ENCODE measurements around the gene TBC1D16. TPM values are rescaled to one million over a fixed set of nuclear protein-coding genes. Genes with fewer than 3 reads are reported as not detected.

Gene TBC1D16
- total RNA-seq, 1 donor from 2014 or later: 23.7 TPM

DNA sequence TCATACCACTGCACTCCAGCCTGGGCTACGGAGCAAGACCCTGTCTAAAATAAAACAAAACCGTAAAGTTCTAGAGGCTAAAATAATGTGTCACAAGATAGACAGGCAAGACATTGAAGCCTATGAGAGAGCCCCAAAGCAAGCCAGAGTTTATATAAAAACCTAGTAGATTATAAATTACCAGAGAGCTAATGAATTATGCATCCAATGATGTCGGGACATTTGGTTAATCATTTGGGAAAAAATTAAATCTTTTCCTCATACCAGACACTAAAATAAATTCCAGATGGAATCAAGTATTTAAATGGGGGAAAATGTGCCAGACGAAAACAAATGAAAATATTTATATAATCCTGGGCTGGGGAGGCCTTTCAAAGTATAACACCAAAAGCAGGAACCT lies 25.0 kb upstream of the TBC1D16 start:
- Histone ChIP-seq H3K36me3 (ENCODE audit: control insufficient read depth, insufficient read depth, low read length) (no peaks in the 10 kb centered on the region), H3K27me3 (ENCODE audit: control insufficient read depth, insufficient read depth, low read length) (no peaks in the 10 kb centered on the region), H3K4me3 (ENCODE audit: low read depth, low read length) (no peak overlapping the region)
- DNase-seq (ENCODE audit: low read depth): no peak
- TF ChIP-seq, protein P1, sequence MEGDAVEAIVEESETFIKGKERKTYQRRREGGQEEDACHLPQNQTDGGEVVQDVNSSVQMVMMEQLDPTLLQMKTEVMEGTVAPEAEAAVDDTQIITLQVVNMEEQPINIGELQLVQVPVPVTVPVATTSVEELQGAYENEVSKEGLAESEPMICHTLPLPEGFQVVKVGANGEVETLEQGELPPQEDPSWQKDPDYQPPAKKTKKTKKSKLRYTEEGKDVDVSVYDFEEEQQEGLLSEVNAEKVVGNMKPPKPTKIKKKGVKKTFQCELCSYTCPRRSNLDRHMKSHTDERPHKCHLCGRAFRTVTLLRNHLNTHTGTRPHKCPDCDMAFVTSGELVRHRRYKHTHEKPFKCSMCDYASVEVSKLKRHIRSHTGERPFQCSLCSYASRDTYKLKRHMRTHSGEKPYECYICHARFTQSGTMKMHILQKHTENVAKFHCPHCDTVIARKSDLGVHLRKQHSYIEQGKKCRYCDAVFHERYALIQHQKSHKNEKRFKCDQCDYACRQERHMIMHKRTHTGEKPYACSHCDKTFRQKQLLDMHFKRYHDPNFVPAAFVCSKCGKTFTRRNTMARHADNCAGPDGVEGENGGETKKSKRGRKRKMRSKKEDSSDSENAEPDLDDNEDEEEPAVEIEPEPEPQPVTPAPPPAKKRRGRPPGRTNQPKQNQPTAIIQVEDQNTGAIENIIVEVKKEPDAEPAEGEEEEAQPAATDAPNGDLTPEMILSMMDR (IDR thresholded peaks at IDR 0.05; ENCODE audit: insufficient read depth, low read length, severe bottlenecking): no peak
- no peak for FAIRE-seq

DNA sequence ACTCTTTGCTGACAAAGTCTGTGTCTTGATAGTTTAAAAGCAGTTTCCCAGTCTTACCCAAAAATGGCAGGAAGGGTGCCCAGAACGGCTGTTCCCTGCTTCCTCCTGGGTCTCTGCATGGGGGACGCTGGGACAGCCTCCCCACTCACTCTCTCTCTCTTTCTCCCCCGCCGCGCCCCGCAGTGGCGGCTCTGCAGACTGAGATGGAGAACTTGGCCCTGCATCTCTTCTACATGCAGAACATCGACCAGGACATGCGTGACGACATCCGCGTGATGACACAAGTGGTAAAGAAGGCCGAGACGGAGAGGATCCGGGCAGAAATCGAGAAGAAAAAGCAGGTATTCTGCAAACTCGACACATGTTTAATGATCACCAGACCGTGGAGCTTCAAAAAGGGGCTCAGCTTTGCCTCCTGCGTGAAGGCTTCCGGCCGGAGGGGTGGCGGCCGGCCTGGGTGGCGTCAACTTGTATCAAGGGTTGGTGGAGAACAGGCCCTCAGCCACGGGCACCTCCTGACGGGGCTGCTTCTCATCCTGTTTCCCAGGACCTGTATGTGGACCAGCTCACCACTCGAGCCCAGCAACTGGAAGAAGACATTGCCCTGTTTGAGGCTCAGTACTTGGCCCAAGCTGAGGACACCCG lies 22.8 kb upstream of the TBC1D16 start:
- DNase-seq (ENCODE audit: low read depth) (no peak), FAIRE-seq (no peak)
- H3K27me3 ChIP-seq (ENCODE audit: control insufficient read depth, insufficient read depth, low read length): no peaks in the 10 kb centered on the region
- H3K4me3 ChIP-seq (ENCODE audit: low read depth, low read length): no peak overlapping the region
- no peaks in the 10 kb centered on the region for H3K36me3 ChIP-seq (ENCODE audit: control insufficient read depth, insufficient read depth, low read length)
- TF ChIP-seq, protein P1 (IDR thresholded peaks at IDR 0.05; ENCODE audit: insufficient read depth, low read length, severe bottlenecking): no peak

DNA sequence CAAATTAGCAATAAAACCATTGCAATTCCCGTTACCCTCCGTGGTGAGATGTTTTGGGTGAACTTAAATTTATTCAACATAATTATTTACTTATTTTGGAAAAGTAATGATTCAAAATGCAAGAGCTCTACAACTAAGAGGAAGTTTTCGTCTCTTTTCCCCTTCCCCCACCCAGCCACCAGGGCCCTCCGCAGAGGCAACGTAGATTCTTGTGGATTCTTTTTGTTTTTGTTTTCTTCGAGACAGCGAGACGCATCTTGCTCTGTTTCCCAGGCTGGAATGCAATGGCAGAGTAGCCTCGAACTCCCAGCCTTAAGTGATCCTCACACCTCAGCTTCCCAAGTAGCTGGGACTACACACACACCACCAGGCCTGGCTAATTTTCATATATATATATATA lies 19.9 kb upstream of the TBC1D16 start:
- FAIRE-seq (no peak), DNase-seq (ENCODE audit: low read depth) (no peak)
- Histone ChIP-seq H3K27me3 (ENCODE audit: control insufficient read depth, insufficient read depth, low read length) (no peaks in the 10 kb centered on the region), H3K4me3 (ENCODE audit: low read depth, low read length) (no peak overlapping the region), H3K36me3 (ENCODE audit: control insufficient read depth, insufficient read depth, low read length) (no peaks in the 10 kb centered on the region)
- TF ChIP-seq, protein P1 (IDR thresholded peaks at IDR 0.05; ENCODE audit: insufficient read depth, low read length, severe bottlenecking): no peak

DNA sequence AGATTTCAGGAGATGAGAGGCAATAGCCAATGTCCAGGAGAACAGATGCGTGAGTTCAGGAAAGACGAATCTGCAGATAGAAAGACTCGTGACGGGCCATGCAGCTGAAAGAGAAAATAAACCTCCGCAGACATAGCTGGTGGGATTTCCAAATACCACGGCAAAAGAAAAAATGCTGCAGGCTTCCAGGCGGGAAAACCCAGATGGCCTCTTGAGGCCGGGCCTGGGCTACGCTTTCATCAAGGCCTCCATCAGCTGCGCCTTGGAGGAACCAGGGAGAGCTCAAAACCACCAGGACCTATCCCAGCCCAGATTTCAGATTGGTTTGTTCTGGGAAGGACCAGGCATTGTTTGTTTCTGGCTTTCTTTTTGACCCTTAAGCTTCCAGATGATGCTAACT lies 17.4 kb upstream of the TBC1D16 start:
- TF ChIP-seq, protein P1 (IDR thresholded peaks at IDR 0.05; ENCODE audit: insufficient read depth, low read length, severe bottlenecking): no peak
- FAIRE-seq: peak; percentile 70
- Histone ChIP-seq H3K4me3 (ENCODE audit: low read depth, low read length) (no peak overlapping the region), H3K36me3 (ENCODE audit: control insufficient read depth, insufficient read depth, low read length) (no peaks in the 10 kb centered on the region), H3K27me3 (ENCODE audit: control insufficient read depth, insufficient read depth, low read length) (no peaks in the 10 kb centered on the region)
- DNase-seq (ENCODE audit: low read depth): no peak

GRCh38 chr17:80051681-80052080 lies 16.0 kb upstream of the TBC1D16 start:
- TF ChIP-seq, protein P1 (IDR thresholded peaks at IDR 0.05; ENCODE audit: insufficient read depth, low read length, severe bottlenecking): no peak
- FAIRE-seq: no peak
- Histone ChIP-seq H3K4me3 (ENCODE audit: low read depth, low read length) (no peak overlapping the region), H3K27me3 (ENCODE audit: control insufficient read depth, insufficient read depth, low read length) (no peaks in the 10 kb centered on the region), H3K36me3 (ENCODE audit: control insufficient read depth, insufficient read depth, low read length) (no peaks in the 10 kb centered on the region)
- DNase-seq (ENCODE audit: low read depth): no peak

DNA sequence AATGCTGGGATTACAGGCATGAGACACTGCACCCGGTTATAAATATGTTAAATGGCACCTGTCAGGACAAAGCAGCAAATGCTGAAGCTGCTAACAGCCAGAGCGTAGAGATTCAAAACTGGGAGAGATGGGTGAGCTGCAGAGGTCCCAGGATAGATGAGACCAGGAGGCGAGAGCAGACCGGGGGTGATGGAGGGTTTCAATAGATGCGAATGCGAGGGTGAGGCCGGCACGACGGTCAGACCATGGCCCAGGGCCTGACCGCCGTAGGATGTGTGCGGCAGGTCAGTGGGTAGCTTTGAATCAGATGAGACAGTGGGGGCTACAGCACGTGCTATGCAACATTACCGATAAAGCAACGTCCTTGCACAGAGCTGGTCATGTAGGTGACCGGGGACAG lies 15.0 kb upstream of the TBC1D16 start:
- H3K4me3 ChIP-seq (ENCODE audit: low read depth, low read length): no peak overlapping the region
- TF ChIP-seq, protein P1 (IDR thresholded peaks at IDR 0.05; ENCODE audit: insufficient read depth, low read length, severe bottlenecking): no peak
- DNase-seq (ENCODE audit: low read depth) (no peak), FAIRE-seq (no peak)
- no peaks in the 10 kb centered on the region for H3K27me3 ChIP-seq (ENCODE audit: control insufficient read depth, insufficient read depth, low read length)
- H3K36me3 ChIP-seq (ENCODE audit: control insufficient read depth, insufficient read depth, low read length): no peaks in the 10 kb centered on the region

Data from bronchial epithelial cell (primary cell).